B cell (primary cell): ENCODE data around the gene GMFB. TPM values are rescaled to one million over a fixed set of nuclear protein-coding genes. Genes with fewer than 3 reads are reported as not detected.

Experiments used
- ATAC-seq: fragments of 200-7000 bp; cut with Tn5 transposase; one replicate; pipeline ENCODE4 v1.10.0; 2021; ENCODE audit warnings: low read depth, mild to moderate bottlenecking, moderate number of reproducible peaks, moderate library complexity
- CTCF ChIA-PET: fragments of 350-600 bp; sonication (Branson Sonifier 250); formaldehyde crosslinking; loops from one replicate; lab custom pipeline; 2021; ENCODE audit warnings: antibody characterized with exemption, inconsistent platforms; lab: Charles Lee
- POLR2A ChIA-PET: fragments of 350-600 bp; sonication (Branson Sonifier 250); formaldehyde crosslinking; loops from one replicate; lab custom pipeline; 2021; ENCODE audit warnings: antibody characterized with exemption; lab: Charles Lee
- DNase-seq: peaks from one replicate; pipeline ENCODE4 v3.0.0; 2013
- H2AFZ ChIP-seq: 2 replicates; pipeline ENCODE4 v1.6.1; 2012; ENCODE audit warnings: mild to moderate bottlenecking, low read depth, low read length; ENCODE audit not compliant: insufficient read depth, poor library complexity, severe bottlenecking
- H3K27ac ChIP-seq, 2 donors: 1 replicate in 1 of 2; 2 replicates in 1 of 2; pipeline ENCODE4 v1.5.1; 2012 to 2013; ENCODE audit warnings: low read length in 2 of 2, mild to moderate bottlenecking in 2 of 2, moderate library complexity in 1 of 2
- H3K27me3 ChIP-seq, 4 experiments: fragments of 200-600 bp in 1 of 4; sonication (generic) in 1 of 4; replicated peaks in 1 of 4; 1 replicate in 2 of 4; 2 replicates in 2 of 4; pipeline versions ENCODE4 v1.6.1 to v1.7.0; 2013 to 2016; ENCODE audit warnings: low read length in 3 of 4, mild to moderate bottlenecking in 2 of 4, mixed read lengths in 1 of 4, moderate library complexity in 1 of 4; ENCODE audit not compliant: insufficient read depth in 4 of 4, control insufficient read depth in 3 of 4; ENCODE audit errors: control extremely low read depth in 1 of 4
- H3K36me3 ChIP-seq, 2 experiments: replicated peaks in 1 of 2; 1 replicate in 1 of 2; 2 replicates in 1 of 2; pipeline versions ENCODE4 v1.6.1 to v1.7.1; 2013; ENCODE audit warnings: low read length in 1 of 2; ENCODE audit not compliant: insufficient read depth in 2 of 2, control insufficient read depth in 1 of 2; ENCODE audit errors: control extremely low read depth in 1 of 2, extremely low read depth in 1 of 2
- H3K4me1 ChIP-seq, 2 donors: fragments of 200-600 bp in 1 of 2; sonication (generic) in 1 of 2; 1 replicate in 1 of 2; 2 replicates in 1 of 2; pipeline versions ENCODE4 v1.5.1 to v1.6.1; 2013 to 2017; ENCODE audit warnings: low read length in 2 of 2; ENCODE audit not compliant: control insufficient read depth in 2 of 2, insufficient read depth in 2 of 2
- H3K4me2 ChIP-seq: replicated peaks from 2 replicates; pipeline ENCODE3; 2012; ENCODE audit warnings: mild to moderate bottlenecking, low read depth, low read length; ENCODE audit not compliant: poor library complexity, severe bottlenecking
- H3K4me3 ChIP-seq, 5 experiments: fragments of 200-600 bp in 1 of 5; sonication (generic) in 1 of 5; 1 replicate in 3 of 5; 2 replicates in 2 of 5; pipeline versions ENCODE4 v1.5.1 to v1.7.0; 2011 to 2016; ENCODE audit warnings: low read length in 4 of 5, mild to moderate bottlenecking in 4 of 5, low read depth in 2 of 5, control low read depth in 1 of 5, moderate library complexity in 1 of 5; ENCODE audit not compliant: insufficient read depth in 1 of 5; ENCODE audit errors: control extremely low read depth in 1 of 5, extremely low read depth in 1 of 5
- H3K79me2 ChIP-seq: fragments of 200-600 bp; sonication (generic); one replicate; pipeline ENCODE4 v1.6.0; 2016; ENCODE audit warnings: low read length; ENCODE audit not compliant: control insufficient read depth, insufficient read depth
- H3K9ac ChIP-seq: fragments of 200-600 bp; sonication (generic); 2 replicates; pipeline ENCODE4 v1.6.1; 2017; ENCODE audit warnings: mild to moderate bottlenecking, low read length, moderate library complexity
- H3K9me3 ChIP-seq, 3 donors: one replicate each; pipeline versions ENCODE4 v1.6.1 to v1.7.1; 2013; ENCODE audit warnings: low read length in 2 of 3; ENCODE audit not compliant: control insufficient read depth in 2 of 3, insufficient read depth in 1 of 3; ENCODE audit errors: control extremely low read depth in 1 of 3
- H4K20me1 ChIP-seq: 2 replicates; pipeline ENCODE4 v1.6.0; 2012; ENCODE audit warnings: mild to moderate bottlenecking, low read length; ENCODE audit not compliant: insufficient read depth, control insufficient read depth, poor library complexity, severe bottlenecking
- H3K27ac Mint-ChIP-seq: one replicate; pipeline ENCODE4 v1.8.0; 2021; ENCODE audit warnings: mixed read lengths
- H3K27me3 Mint-ChIP-seq: one replicate; pipeline ENCODE4 v1.8.0; 2021; ENCODE audit warnings: mixed read lengths
- H3K4me1 Mint-ChIP-seq: one replicate; pipeline ENCODE4 v1.8.0; 2021; ENCODE audit warnings: mixed read lengths
- H3K4me3 Mint-ChIP-seq: one replicate; pipeline ENCODE4 v1.8.0; 2021; ENCODE audit warnings: mixed read lengths
- H3K9me3 Mint-ChIP-seq: one replicate; pipeline ENCODE4 v1.8.0; 2022; ENCODE audit warnings: mixed read lengths; ENCODE audit not compliant: insufficient read depth
- EZH2 ChIP-seq: IDR thresholded peaks from 2 replicates; pipeline ENCODE4 v1.6.1; 2012; ENCODE audit warnings: borderline replicate concordance, low read depth, mild to moderate bottlenecking, moderate library complexity, low read length; ENCODE audit not compliant: insufficient read depth, poor library complexity, severe bottlenecking
- WGBS: methylation state at CpG from one replicate; pipeline ENCODE4 v1.1.5; 2013; ENCODE audit warnings: missing lambda C conversion rate; ENCODE audit not compliant: insufficient coverage; 5-methylcytosine and 5-hydroxymethylcytosine counted together
- intact Hi-C: fragments of 100-400 bp; cut with micrococcal nuclease; formaldehyde crosslinking; loops from one replicate; pipeline ENCODE4 v1.10.0; 2022
- polyA plus RNA-seq: library from polyadenylated mRNA; depleted of rRNA; stranded (reverse); fragments of >200 nt; gene quantifications from 2 replicates; pipeline ENCODE4 v1.2.3, GENCODE V29; 2012
- total RNA-seq, 2 donors: library from RNA; stranded (reverse); fragments of 120-200 nt in 1 of 2; gene quantifications; 1 replicate in 1 of 2; 2 replicates in 1 of 2; pipeline versions ENCODE4 v1.2.3 to v1.2.4, GENCODE V29; 2013 to 2022
- TF ChIP-seq, protein P1 (sequence below): fragments of 200-600 bp; IDR thresholded peaks from one replicate; pipeline ENCODE4 v1.8.0; 2022; ENCODE audit warnings: antibody characterized with exemption, mild to moderate bottlenecking

Gene GMFB
- total and polyA plus RNA-seq, 2 donors (not counting 1 experiment from before 2014, with no cell fraction given) = 13.6 to 49.8 TPM

DNA sequence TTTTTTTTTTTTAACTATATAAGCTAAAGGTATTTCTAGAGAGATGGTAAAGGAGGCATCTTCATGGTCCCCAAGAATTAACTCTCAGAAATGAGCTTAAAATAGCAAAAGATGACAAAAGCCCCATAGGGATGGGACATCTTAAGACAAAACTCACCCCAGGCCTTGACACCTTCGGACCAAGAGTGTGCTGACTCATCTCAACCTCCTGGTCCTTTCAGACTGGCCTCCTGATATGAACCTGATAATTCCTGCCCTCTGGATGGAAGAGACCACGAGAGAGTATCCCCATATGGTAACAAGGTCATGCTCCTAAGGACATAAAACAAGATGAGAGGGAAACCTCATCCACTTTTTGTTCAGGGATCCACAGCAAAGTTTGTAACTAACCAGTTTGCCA, 8.4 kb upstream of the GMFB start:
- POLR2A ChIA-PET = no interaction called here

DNA sequence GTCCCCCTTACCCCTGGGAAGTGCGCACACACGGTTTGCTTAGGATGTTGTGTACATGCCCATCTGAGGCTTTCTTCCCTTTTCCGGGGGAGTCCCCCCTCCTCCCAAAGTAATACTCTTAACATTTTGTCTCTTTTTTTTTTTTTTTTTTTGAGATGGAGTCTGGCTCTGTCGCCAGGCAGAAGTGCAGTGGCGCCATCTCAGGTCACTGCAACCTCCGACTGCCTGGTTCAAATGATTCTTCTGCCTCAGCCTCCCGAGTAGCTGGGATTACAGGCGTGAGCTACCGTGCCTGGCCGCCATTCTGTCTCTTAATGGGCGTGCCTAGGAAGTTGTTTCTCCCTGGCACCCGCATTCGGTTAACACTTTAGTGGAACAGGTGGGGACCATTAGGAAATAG, 4.5 kb upstream of the GMFB start:
- Histone ChIP-seq H3K9me3 (no peaks in the 10 kb centered on the region), H4K20me1 (no peaks in the 10 kb centered on the region), H3K4me3 (no peak overlapping the region), H3K79me2 (peaks cover 43% of the 10 kb centered on the region), H3K27me3 (peaks cover 0 to 3% (median under 1%) of the 10 kb centered on the region in 4 experiments), H3K27ac (no peak overlapping the region), H3K4me1 (peaks cover 15 to 16% of the 10 kb centered on the region in 2 donors), H3K4me2 (no peak overlapping the region), H3K36me3 (no peaks in the 10 kb centered on the region), H2AFZ (no peak overlapping the region), H3K9ac (no peak overlapping the region)
- intact Hi-C loops = no loop called here
- WGBS = 84% methylated on average over 8 of the region's 13 CpGs
- no peak for ATAC-seq
- ChIA-PET POLR2A (interaction anchor here (0.7 to 0.8 kb wide), 2 partner anchors 321 to 479 kb away, joined by 4 to 5 read pairs; no protein-coding TSS in a partner anchor), CTCF (interaction anchor here (0.7 to 0.8 kb wide), 4 partner anchors 11 to 560 kb away, joined by 3 to 4 read pairs (median 4); no protein-coding TSS in a partner anchor)
- Mint-ChIP-seq H3K9me3 (no peaks in the 10 kb centered on the region), H3K4me1 (peaks cover 19% of the 10 kb centered on the region), H3K27me3 (peaks cover 4% of the 10 kb centered on the region), H3K4me3 (no peak overlapping the region), H3K27ac (no peak overlapping the region)
- TF ChIP-seq, protein P1, sequence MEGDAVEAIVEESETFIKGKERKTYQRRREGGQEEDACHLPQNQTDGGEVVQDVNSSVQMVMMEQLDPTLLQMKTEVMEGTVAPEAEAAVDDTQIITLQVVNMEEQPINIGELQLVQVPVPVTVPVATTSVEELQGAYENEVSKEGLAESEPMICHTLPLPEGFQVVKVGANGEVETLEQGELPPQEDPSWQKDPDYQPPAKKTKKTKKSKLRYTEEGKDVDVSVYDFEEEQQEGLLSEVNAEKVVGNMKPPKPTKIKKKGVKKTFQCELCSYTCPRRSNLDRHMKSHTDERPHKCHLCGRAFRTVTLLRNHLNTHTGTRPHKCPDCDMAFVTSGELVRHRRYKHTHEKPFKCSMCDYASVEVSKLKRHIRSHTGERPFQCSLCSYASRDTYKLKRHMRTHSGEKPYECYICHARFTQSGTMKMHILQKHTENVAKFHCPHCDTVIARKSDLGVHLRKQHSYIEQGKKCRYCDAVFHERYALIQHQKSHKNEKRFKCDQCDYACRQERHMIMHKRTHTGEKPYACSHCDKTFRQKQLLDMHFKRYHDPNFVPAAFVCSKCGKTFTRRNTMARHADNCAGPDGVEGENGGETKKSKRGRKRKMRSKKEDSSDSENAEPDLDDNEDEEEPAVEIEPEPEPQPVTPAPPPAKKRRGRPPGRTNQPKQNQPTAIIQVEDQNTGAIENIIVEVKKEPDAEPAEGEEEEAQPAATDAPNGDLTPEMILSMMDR = no peak
- TF ChIP-seq EZH2 = no peak
- no peak for DNase-seq

More for the DNA sequence above, 8.4 kb upstream of the GMFB start:
- Mint-ChIP-seq H3K9me3 (no peaks in the 10 kb centered on the region), H3K4me1 (no peaks in the 10 kb centered on the region), H3K27ac (no peak overlapping the region), H3K4me3 (no peak overlapping the region), H3K27me3 (peaks cover 21% of the 10 kb centered on the region)
- Histone ChIP-seq H3K79me2 (peaks cover 9% of the 10 kb centered on the region), H3K36me3 (no peaks in the 10 kb centered on the region), H3K27me3 (peaks cover 0 to 8% (median 3%) of the 10 kb centered on the region in 4 experiments), H3K9ac (no peak overlapping the region), H3K4me1 (no peaks in the 10 kb centered on the region), H4K20me1 (no peaks in the 10 kb centered on the region), H2AFZ (no peak overlapping the region), H3K4me3 (no peak overlapping the region), H3K27ac (no peak overlapping the region), H3K4me2 (no peak overlapping the region), H3K9me3 (no peaks in the 10 kb centered on the region)
- WGBS = 76% methylated on average over 2 of the region's 2 CpGs
- intact Hi-C loops = no loop called here
- TF ChIP-seq, protein P1 = no peak
- DNase-seq = no peak
- CTCF ChIA-PET = no interaction called here
- ATAC-seq = no peak
